ENCODE measurements around the gene OR2H2. TPM values are rescaled to one million over a fixed set of nuclear protein-coding genes. Genes with fewer than 3 reads are reported as not detected.

Gene OR2H2
- total RNA-seq, 1 donor: not detected

DNA sequence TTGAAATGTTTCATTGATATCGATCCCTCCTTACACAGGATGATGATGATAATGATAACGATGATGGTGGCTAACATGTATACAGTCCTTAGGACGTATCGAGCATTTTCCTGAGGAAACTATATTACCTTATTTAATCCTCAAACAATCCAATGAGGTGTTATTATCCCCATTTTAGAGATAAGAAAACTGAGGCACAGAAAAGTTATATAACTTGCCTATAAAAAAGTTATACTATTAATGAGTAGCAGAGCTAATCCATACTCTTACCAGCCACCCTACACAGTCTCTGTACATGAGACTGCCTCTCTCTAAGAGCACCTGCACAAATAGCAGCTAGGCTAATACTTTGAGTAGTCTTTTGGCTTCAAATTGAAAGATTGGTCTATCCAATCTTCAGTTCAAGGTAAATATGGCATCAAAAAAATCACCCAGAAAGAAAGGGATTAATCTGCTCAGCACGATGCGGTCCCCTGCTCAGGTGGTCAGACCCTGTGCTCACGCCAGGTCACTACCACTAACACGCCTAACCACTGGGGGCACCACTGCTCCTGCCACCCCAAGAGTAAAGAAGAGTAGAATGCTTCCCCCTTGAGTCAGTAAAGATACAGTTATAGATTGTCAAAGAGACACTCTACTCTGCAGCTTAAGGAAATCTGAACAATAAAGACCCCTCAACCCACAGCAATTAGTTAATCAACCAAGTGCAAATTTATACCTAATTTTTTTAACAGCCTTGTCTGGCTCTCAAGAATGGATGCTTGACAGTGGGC lies 33.0 kb downstream of the OR2H2 start:
- no peak overlapping the region for H3K4me3 ChIP-seq (ENCODE audit: low read depth, low read length)
- DNase-seq (ENCODE audit: low read depth): no peak
- TF ChIP-seq, protein P1, sequence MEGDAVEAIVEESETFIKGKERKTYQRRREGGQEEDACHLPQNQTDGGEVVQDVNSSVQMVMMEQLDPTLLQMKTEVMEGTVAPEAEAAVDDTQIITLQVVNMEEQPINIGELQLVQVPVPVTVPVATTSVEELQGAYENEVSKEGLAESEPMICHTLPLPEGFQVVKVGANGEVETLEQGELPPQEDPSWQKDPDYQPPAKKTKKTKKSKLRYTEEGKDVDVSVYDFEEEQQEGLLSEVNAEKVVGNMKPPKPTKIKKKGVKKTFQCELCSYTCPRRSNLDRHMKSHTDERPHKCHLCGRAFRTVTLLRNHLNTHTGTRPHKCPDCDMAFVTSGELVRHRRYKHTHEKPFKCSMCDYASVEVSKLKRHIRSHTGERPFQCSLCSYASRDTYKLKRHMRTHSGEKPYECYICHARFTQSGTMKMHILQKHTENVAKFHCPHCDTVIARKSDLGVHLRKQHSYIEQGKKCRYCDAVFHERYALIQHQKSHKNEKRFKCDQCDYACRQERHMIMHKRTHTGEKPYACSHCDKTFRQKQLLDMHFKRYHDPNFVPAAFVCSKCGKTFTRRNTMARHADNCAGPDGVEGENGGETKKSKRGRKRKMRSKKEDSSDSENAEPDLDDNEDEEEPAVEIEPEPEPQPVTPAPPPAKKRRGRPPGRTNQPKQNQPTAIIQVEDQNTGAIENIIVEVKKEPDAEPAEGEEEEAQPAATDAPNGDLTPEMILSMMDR (IDR thresholded peaks at IDR 0.05; ENCODE audit: insufficient read depth, low read depth, low read length): no peak

DNA sequence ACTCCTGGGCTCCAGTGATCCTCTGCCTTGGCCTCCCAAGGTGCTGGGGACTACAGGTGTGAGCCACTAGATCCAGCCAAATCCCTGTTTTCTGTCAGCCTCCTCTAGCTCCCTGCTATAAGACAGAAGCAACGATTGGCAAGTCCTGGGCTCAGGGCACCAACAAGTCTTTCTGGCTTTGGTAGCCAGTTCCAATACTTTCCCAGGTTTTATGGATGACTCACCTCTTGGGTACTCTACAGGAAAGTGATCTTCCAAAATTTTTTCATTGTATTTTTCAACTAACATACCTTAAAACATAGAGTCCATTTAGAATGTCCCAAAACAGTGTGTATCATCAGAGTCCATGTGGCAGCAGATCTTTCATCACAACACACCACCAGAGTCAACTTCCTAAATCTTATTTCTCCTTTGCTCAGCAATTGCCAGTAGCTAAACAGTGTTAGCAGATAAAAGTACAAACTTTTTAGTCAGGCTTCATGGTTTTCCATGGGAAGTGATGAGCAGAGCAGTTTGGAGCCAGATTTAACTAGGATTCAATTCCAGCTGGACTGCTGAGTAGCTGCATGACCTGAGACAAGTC lies 34.7 kb downstream of the OR2H2 start:
- TF ChIP-seq, protein P1 (IDR thresholded peaks at IDR 0.05; ENCODE audit: insufficient read depth, low read depth, low read length): no peak
- no peak overlapping the region for H3K4me3 ChIP-seq (ENCODE audit: low read depth, low read length)
- DNase-seq (ENCODE audit: low read depth): no peak

DNA sequence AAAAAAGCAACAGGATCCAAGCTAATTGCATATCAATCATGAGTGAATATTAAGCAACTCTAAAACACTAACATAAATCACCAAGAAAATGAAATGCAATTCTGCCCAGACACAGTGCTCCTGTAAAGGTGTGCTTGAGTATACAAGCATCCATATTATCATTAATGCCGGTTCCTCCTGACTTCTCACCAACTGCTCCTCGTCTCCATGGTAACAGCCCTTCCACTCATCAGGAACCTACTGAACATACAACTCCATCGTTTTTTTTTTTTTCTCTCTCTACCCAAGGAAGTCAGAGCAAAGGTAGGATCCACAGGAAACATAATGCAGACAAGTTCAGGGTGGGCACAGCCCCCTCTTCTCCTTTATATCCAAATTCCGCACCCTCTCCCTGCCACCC lies 35.7 kb downstream of the OR2H2 start:
- H3K4me3 ChIP-seq (ENCODE audit: low read depth, low read length): no peak overlapping the region
- TF ChIP-seq, protein P1 (IDR thresholded peaks at IDR 0.05; ENCODE audit: insufficient read depth, low read depth, low read length): no peak
- no peak for DNase-seq (ENCODE audit: low read depth)

DNA sequence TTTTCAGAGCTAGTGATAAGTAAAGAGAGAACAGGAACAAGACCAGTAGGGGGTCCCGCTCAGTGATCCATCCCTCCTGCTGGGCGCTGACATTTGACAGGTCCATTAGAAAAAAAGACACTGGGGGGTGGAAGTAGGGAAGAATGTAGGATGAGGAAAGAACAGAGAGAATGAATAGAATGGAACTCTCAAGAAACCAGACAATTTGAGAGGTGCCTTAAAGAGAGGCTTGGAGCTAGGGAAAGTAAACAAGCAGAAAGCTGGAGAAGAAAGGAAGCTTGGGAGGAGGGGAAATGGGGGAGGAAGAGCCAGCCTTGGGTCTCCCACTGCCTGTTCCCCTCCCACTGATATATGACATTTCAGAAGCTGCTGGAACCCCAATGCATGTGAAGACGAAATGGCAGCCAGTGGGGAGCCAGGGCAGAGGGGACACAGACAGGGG lies 39.6 kb downstream of the OR2H2 start:
- DNase-seq (ENCODE audit: low read depth): no peak

DNA sequence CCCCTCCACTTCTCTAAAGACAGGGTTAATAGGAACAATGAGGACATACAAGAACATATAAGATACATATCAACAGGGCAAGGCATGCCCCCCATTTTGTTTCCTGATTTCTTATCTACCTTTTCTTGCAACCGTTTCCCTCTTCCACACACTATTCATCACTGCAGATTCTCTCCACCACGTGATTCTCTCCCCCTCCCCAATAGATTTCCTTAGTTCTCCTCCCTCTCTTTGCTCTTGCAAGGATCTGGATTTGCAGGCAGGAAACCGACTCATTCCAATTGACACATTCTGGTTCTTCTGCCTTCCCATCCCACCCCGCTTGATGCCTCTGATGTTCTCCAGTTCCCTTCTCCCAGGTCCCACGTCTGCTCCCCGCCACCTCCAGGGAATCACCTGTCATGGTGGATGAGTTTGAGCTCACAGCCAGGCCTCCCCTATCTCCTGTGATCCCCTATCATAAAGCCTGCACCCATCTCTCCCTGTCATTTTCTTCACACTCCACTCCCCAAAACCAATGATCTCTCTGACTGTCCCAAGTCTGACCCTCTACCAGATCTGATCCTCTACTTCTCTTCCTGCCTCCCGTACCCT lies 40.5 kb downstream of the OR2H2 start:
- no peak overlapping the region for H3K4me3 ChIP-seq (ENCODE audit: low read depth, low read length)
- TF ChIP-seq, protein P1 (IDR thresholded peaks at IDR 0.05; ENCODE audit: insufficient read depth, low read depth, low read length): no peak
- DNase-seq (ENCODE audit: low read depth): no peak

More for the DNA sequence above, 39.6 kb downstream of the OR2H2 start:
- TF ChIP-seq, protein P1 (IDR thresholded peaks at IDR 0.05; ENCODE audit: insufficient read depth, low read depth, low read length): no peak
- no peak overlapping the region for H3K4me3 ChIP-seq (ENCODE audit: low read depth, low read length)

DNA sequence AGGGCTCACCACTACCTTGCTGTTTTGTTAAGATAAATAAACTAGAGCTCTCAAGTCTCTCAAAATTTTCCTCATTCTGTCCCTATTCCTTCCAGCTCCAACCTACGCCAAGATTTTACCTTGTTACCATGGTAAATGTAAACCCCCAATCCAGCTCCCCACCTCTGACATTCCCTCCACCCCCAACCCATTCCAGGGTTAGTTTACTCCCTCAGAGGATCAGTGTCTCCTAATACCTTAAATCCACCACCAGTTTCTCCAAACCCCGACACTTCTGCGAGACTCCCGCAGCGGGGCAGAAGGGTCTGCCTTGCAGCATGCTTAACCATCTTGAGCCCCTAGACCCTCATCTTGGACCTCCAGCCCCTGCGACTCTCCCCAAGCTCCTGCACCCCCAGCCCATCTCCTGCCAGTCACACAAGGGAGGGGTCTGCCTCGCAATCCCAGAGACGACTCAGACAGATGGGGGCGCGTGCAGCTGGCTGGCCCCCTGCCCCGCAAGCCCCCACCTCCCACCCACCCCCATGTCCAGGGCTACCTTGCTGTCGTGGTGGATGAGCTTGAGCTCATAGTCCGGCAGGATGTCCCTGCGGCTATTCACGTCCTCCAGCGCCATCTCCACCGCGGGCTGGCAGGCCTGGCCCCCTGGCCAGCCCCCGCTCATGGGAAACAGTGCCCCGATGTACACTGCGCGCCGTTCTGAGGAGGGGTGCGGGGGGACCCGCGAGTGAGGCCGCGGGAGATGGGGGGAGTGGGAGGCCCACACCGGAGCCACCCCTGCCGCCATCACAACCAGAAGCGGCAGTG lies 42.2 kb downstream of the OR2H2 start:
- H3K4me3 ChIP-seq (ENCODE audit: low read depth, low read length): peak overlapping the region; percentile 80
- TF ChIP-seq, protein P1 (IDR thresholded peaks at IDR 0.05; ENCODE audit: insufficient read depth, low read depth, low read length): no peak
- DNase-seq (ENCODE audit: low read depth): no peak

Measured in fibroblast of villous mesenchyme (primary cell).